ENCODE results near the gene METTL16.

Gene METTL16

GRCh38 chr17:2369551-2370210 lies 142.0 kb downstream of the METTL16 start:
- no peak for DNase-seq (ENCODE audit: extremely low read depth, low read depth)
- no peak; the same call in none of the 2 replicates for TF ChIP-seq CTCF (IDR thresholded peaks at IDR 0.05; ENCODE audit: low read depth, low read length)

GRCh38 chr17:2369039-2369438 lies 142.6 kb downstream of the METTL16 start:
- no peak for DNase-seq (ENCODE audit: extremely low read depth, low read depth)
- TF ChIP-seq CTCF (IDR thresholded peaks at IDR 0.05; ENCODE audit: low read depth, low read length): no peak

- DNase-seq (ENCODE audit: extremely low read depth, low read depth): no peak
- no peak for TF ChIP-seq CTCF (IDR thresholded peaks at IDR 0.05; ENCODE audit: low read depth, low read length)
Measured at GRCh38 chr17:2368359-2368758, 143.3 kb downstream of the METTL16 start.

- DNase-seq (ENCODE audit: extremely low read depth, low read depth): no peak
- no peak for TF ChIP-seq CTCF (IDR thresholded peaks at IDR 0.05; ENCODE audit: low read depth, low read length)
Measured at GRCh38 chr17:2366747-2367494, 144.8 kb downstream of the METTL16 start.

All from AG09319 (cell line).